Uterus (tissue), 2 donors: ENCODE measurements around the gene DCP2.

Experiments
- POLR2A ChIP-seq, 2 donors: fragments of 450-650 bp; IDR thresholded peaks; one replicate each; pipeline ENCODE4 v1.6.1; 2016; ENCODE audit warnings: antibody characterized with exemption in 2 of 2, mild to moderate bottlenecking in 1 of 2, moderate library complexity in 1 of 2
- TF ChIP-seq, protein P1 (sequence below), 4 experiments: fragments of 200-600 bp in 2 of 4; fragments of 450-650 bp in 2 of 4; sonication (generic) in 2 of 4; IDR thresholded peaks; one replicate each; pipeline ENCODE4 v1.5.1; 2016 to 2019; ENCODE audit warnings: antibody characterized with exemption in 4 of 4, mild to moderate bottlenecking in 2 of 4, moderate library complexity in 1 of 4

DNA sequence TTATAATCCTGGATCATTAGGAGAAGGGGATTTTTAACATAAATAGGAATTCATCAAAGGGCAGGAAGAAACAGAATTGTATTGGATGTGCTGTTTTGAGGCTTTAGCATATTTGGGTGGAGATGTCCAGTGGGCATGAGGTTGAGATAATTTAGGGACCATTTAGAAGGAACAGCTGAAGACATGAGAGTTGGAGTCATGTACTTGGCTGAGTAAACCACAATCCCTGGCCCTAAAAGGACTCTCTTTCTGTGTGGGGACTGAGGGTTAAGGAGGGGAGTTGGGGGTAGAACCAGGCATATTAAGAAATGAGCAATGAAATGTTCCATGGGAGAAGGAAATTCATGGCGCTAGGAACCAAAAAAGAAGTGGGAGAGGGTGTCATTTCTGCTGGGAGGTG, 61.5 kb downstream of the DCP2 start:
- TF ChIP-seq, protein P1, sequence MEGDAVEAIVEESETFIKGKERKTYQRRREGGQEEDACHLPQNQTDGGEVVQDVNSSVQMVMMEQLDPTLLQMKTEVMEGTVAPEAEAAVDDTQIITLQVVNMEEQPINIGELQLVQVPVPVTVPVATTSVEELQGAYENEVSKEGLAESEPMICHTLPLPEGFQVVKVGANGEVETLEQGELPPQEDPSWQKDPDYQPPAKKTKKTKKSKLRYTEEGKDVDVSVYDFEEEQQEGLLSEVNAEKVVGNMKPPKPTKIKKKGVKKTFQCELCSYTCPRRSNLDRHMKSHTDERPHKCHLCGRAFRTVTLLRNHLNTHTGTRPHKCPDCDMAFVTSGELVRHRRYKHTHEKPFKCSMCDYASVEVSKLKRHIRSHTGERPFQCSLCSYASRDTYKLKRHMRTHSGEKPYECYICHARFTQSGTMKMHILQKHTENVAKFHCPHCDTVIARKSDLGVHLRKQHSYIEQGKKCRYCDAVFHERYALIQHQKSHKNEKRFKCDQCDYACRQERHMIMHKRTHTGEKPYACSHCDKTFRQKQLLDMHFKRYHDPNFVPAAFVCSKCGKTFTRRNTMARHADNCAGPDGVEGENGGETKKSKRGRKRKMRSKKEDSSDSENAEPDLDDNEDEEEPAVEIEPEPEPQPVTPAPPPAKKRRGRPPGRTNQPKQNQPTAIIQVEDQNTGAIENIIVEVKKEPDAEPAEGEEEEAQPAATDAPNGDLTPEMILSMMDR (IDR thresholded peaks at IDR 0.05), result no peak
- no peak for TF ChIP-seq POLR2A (IDR thresholded peaks at IDR 0.05)
